IgD-negative memory B cell (primary cell): Measurements from ENCODE around the gene ACTL7A. TPM values are rescaled to one million over a fixed set of nuclear protein-coding genes. Genes with fewer than 3 reads are reported as not detected.

Experiments
- H3K27ac Mint-ChIP-seq, 3 donors: one replicate each; pipeline ENCODE4 v1.8.0; 2020 to 2022; ENCODE audit warnings: mild to moderate bottlenecking in 3 of 3, mixed read lengths in 3 of 3, moderate library complexity in 1 of 3
- H3K27me3 Mint-ChIP-seq: one replicate; pipeline ENCODE4 v1.8.0; 2021; ENCODE audit warnings: mixed read lengths
- H3K36me3 Mint-ChIP-seq: one replicate; pipeline ENCODE4 v1.8.0; 2020; ENCODE audit warnings: mild to moderate bottlenecking, mixed read lengths
- H3K4me1 Mint-ChIP-seq, 3 donors: one replicate each; pipeline ENCODE4 v1.8.0; 2020 to 2022; ENCODE audit warnings: mixed read lengths in 3 of 3, mild to moderate bottlenecking in 1 of 3
- H3K4me3 Mint-ChIP-seq, 4 donors: one replicate each; pipeline ENCODE4 v1.8.0; 2020 to 2022; ENCODE audit warnings: mild to moderate bottlenecking in 4 of 4, mixed read lengths in 4 of 4, moderate library complexity in 3 of 4
- H3K9me3 Mint-ChIP-seq, 3 donors: one replicate each; pipeline ENCODE4 v1.8.0; 2020 to 2021; ENCODE audit warnings: mixed read lengths in 3 of 3, mild to moderate bottlenecking in 1 of 3
- polyA plus RNA-seq: library from polyadenylated mRNA; unstranded; fragments of 300-500 nt; fragmentation: Illumina TruSeq; gene quantifications from one replicate; pipeline ENCODE4 v1.2.3, GENCODE V29; 2021

ACTL7A gene
- not detected for polyA plus RNA-seq

- H3K36me3 Mint-ChIP-seq, result no peaks in the 10 kb centered on the region
- H3K27me3 Mint-ChIP-seq, result no peaks in the 10 kb centered on the region
- H3K9me3 Mint-ChIP-seq, result peaks cover 0 to 5% (median 0%) of the 10 kb centered on the region in 3 donors
- no peaks in the 10 kb centered on the region for H3K4me1 Mint-ChIP-seq
- no peak within 1 kb of the TSS for H3K4me3 Mint-ChIP-seq
- H3K27ac Mint-ChIP-seq, result no peak within 1 kb of the TSS
These were observed at the start of gene ACTL7A for GRCh38 chr9:108861997-108862396. Gene ACTL7A (plus strand): TSS chr9:108862266. CDS start chr9:108862323, 57 bp downstream.

GRCh38 chr9:108812396-108813025 lies 49.6 kb upstream of the ACTL7A start:
- H3K27ac Mint-ChIP-seq, result no peak overlapping the region
- H3K4me3 Mint-ChIP-seq, result no peak overlapping the region
- H3K9me3 Mint-ChIP-seq, result no peaks in the 10 kb centered on the region
- H3K36me3 Mint-ChIP-seq, result no peaks in the 10 kb centered on the region
- H3K4me1 Mint-ChIP-seq, result peaks cover 9 to 18% (median 10%) of the 10 kb centered on the region in 3 donors
- peaks cover 9% of the 10 kb centered on the region for H3K27me3 Mint-ChIP-seq

GRCh38 chr9:108813951-108814601 lies 48.0 kb upstream of the ACTL7A start:
- Mint-ChIP-seq H3K27ac (no peak overlapping the region), H3K4me1 (peaks cover 20 to 32% (median 22%) of the 10 kb centered on the region in 3 donors), H3K4me3 (no peak overlapping the region), H3K27me3 (peaks cover 9% of the 10 kb centered on the region), H3K9me3 (no peaks in the 10 kb centered on the region), H3K36me3 (no peaks in the 10 kb centered on the region)

- Mint-ChIP-seq H3K36me3 (no peaks in the 10 kb centered on the region), H3K4me3 (no peak overlapping the region), H3K9me3 (peaks cover 0 to 2% (median 0%) of the 10 kb centered on the region in 3 donors), H3K4me1 (peaks cover 25 to 38% (median 25%) of the 10 kb centered on the region in 3 donors), H3K27ac (no peak overlapping the region), H3K27me3 (peaks cover 8% of the 10 kb centered on the region)
These were observed 46.9 kb upstream of the ACTL7A start for GRCh38 chr9:108815156-108815555.

- Mint-ChIP-seq H3K27me3 (peaks cover 6% of the 10 kb centered on the region), H3K4me3 (peak overlapping the region in 2 of 4 donors; percentile 34 to 83), H3K9me3 (peaks cover 0 to 2% (median 0%) of the 10 kb centered on the region in 3 donors), H3K4me1 (peaks cover 25 to 38% (median 25%) of the 10 kb centered on the region in 3 donors), H3K36me3 (no peaks in the 10 kb centered on the region), H3K27ac (no peak overlapping the region)
These were observed 46.0 kb upstream of the ACTL7A start for GRCh38 chr9:108816037-108816436.

- Mint-ChIP-seq H3K4me1 (peaks cover 5 to 8% (median 6%) of the 10 kb centered on the region in 3 donors), H3K27ac (no peak overlapping the region)
These were observed 38.2 kb upstream of the ACTL7A start for GRCh38 chr9:108823829-108824228.

GRCh38 chr9:108830272-108830671 lies 31.8 kb upstream of the ACTL7A start:
- Mint-ChIP-seq H3K27me3 (peaks cover 3% of the 10 kb centered on the region), H3K9me3 (peaks cover 0 to under 1% (median 0%) of the 10 kb centered on the region in 3 donors), H3K4me1 (peaks cover 7 to 10% (median 10%) of the 10 kb centered on the region in 3 donors), H3K36me3 (no peaks in the 10 kb centered on the region), H3K4me3 (no peak overlapping the region), H3K27ac (no peak overlapping the region)

More at GRCh38 chr9:108823829-108824228, 38.2 kb upstream of the ACTL7A start:
- Mint-ChIP-seq H3K9me3 (peaks cover 9 to 26% (median 10%) of the 10 kb centered on the region in 3 donors), H3K27me3 (peaks cover 3% of the 10 kb centered on the region), H3K36me3 (no peaks in the 10 kb centered on the region), H3K4me3 (no peak overlapping the region)

GRCh38 chr9:108831496-108832178 lies 30.4 kb upstream of the ACTL7A start:
- Mint-ChIP-seq H3K36me3 (no peaks in the 10 kb centered on the region), H3K4me3 (no peak overlapping the region), H3K4me1 (peaks cover 9 to 15% (median 13%) of the 10 kb centered on the region in 3 donors), H3K27me3 (peaks cover 3% of the 10 kb centered on the region), H3K27ac (no peak overlapping the region), H3K9me3 (no peaks in the 10 kb centered on the region)

- Mint-ChIP-seq H3K9me3 (no peaks in the 10 kb centered on the region), H3K27me3 (peaks cover 3% of the 10 kb centered on the region), H3K4me3 (no peak overlapping the region), H3K27ac (no peak overlapping the region), H3K36me3 (no peaks in the 10 kb centered on the region), H3K4me1 (peaks cover 9 to 15% (median 13%) of the 10 kb centered on the region in 3 donors)
These were observed 29.9 kb upstream of the ACTL7A start for GRCh38 chr9:108832179-108832500.

- Mint-ChIP-seq H3K4me1 (peaks cover 9 to 15% (median 13%) of the 10 kb centered on the region in 3 donors), H3K36me3 (no peaks in the 10 kb centered on the region), H3K27ac (no peak overlapping the region), H3K27me3 (no peaks in the 10 kb centered on the region), H3K4me3 (peak overlapping the region in 2 of 4 donors; percentile 64 to 72), H3K9me3 (peaks cover 0 to 3% (median 0%) of the 10 kb centered on the region in 3 donors)
These were observed 27.0 kb upstream of the ACTL7A start for GRCh38 chr9:108834959-108835665.

GRCh38 chr9:108835831-108836230 lies 26.2 kb upstream of the ACTL7A start:
- no peak overlapping the region for H3K4me3 Mint-ChIP-seq

GRCh38 chr9:108836319-108836718 lies 25.7 kb upstream of the ACTL7A start:
- H3K27ac Mint-ChIP-seq, result no peak overlapping the region
- H3K27me3 Mint-ChIP-seq, result no peaks in the 10 kb centered on the region
- H3K36me3 Mint-ChIP-seq, result no peaks in the 10 kb centered on the region
- H3K4me3 Mint-ChIP-seq, result no peak overlapping the region
- H3K4me1 Mint-ChIP-seq, result peaks cover 9 to 15% (median 13%) of the 10 kb centered on the region in 3 donors
- H3K9me3 Mint-ChIP-seq, result peaks cover 0 to 3% (median 0%) of the 10 kb centered on the region in 3 donors

More at GRCh38 chr9:108835831-108836230, 26.2 kb upstream of the ACTL7A start:
- H3K36me3 Mint-ChIP-seq, result no peaks in the 10 kb centered on the region
- no peaks in the 10 kb centered on the region for H3K27me3 Mint-ChIP-seq
- H3K9me3 Mint-ChIP-seq, result peaks cover 0 to 3% (median 0%) of the 10 kb centered on the region in 3 donors
- H3K27ac Mint-ChIP-seq, result no peak overlapping the region
- peaks cover 9 to 15% (median 13%) of the 10 kb centered on the region in 3 donors for H3K4me1 Mint-ChIP-seq

- H3K27ac Mint-ChIP-seq, result no peak overlapping the region
- H3K27me3 Mint-ChIP-seq, result no peaks in the 10 kb centered on the region
- H3K36me3 Mint-ChIP-seq, result no peaks in the 10 kb centered on the region
- H3K9me3 Mint-ChIP-seq, result peaks cover 0 to 3% (median 0%) of the 10 kb centered on the region in 3 donors
- no peak overlapping the region for H3K4me3 Mint-ChIP-seq
- peaks cover 9 to 15% (median 13%) of the 10 kb centered on the region in 3 donors for H3K4me1 Mint-ChIP-seq
These were observed 25.3 kb upstream of the ACTL7A start for GRCh38 chr9:108836781-108837180.

- H3K4me1 Mint-ChIP-seq, result peaks cover 11 to 16% (median 15%) of the 10 kb centered on the region in 3 donors
- H3K9me3 Mint-ChIP-seq, result peaks cover 0 to 3% (median 0%) of the 10 kb centered on the region in 3 donors
- H3K27me3 Mint-ChIP-seq, result no peaks in the 10 kb centered on the region
- H3K27ac Mint-ChIP-seq, result no peak overlapping the region
- no peaks in the 10 kb centered on the region for H3K36me3 Mint-ChIP-seq
- no peak overlapping the region for H3K4me3 Mint-ChIP-seq
These were observed 24.5 kb upstream of the ACTL7A start for GRCh38 chr9:108837530-108837929.
